Lung (tissue), 12 donors: Measurements from ENCODE around the gene EIF5. TPM values are rescaled to one million over a fixed set of nuclear protein-coding genes. Genes with fewer than 3 reads are reported as not detected.

Source experiments
- ATAC-seq: fragments of 200-7000 bp; cut with Tn5 transposase; one replicate; pipeline ENCODE4 v1.9.1; 2020; ENCODE audit warnings: moderate number of reproducible peaks; ENCODE audit not compliant: insufficient read depth, low FRiP score
- DNase-seq, 3 donors: peaks; one replicate each; pipeline ENCODE4 v3.0.0-alpha.2; 2013 to 2017
- H3K27ac ChIP-seq, 2 donors: one replicate each; pipeline ENCODE4 v1.5.1; 2013; ENCODE audit warnings: mild to moderate bottlenecking in 2 of 2, moderate library complexity in 2 of 2, control low read depth in 1 of 2, inconsistent platforms in 1 of 2, low read depth in 1 of 2, low read length in 1 of 2
- H3K27me3 ChIP-seq, 3 donors: one replicate each; pipeline ENCODE4 v1.5.1; 2013; ENCODE audit warnings: low read length in 2 of 3; ENCODE audit not compliant: control insufficient read depth in 3 of 3, insufficient read depth in 3 of 3
- H3K36me3 ChIP-seq, 4 donors: one replicate each; pipeline ENCODE4 v1.5.1; 2013; ENCODE audit warnings: low read length in 4 of 4, mild to moderate bottlenecking in 1 of 4, moderate library complexity in 1 of 4; ENCODE audit not compliant: control insufficient read depth in 4 of 4, insufficient read depth in 4 of 4
- H3K4me1 ChIP-seq, 5 donors: one replicate each; pipeline ENCODE4 v1.5.1; 2013; ENCODE audit warnings: low read length in 5 of 5, mild to moderate bottlenecking in 2 of 5, moderate library complexity in 1 of 5; ENCODE audit not compliant: control insufficient read depth in 5 of 5, insufficient read depth in 5 of 5
- H3K4me3 ChIP-seq: one replicate; pipeline ENCODE4 v1.5.1; 2013; ENCODE audit warnings: mild to moderate bottlenecking, control low read depth, moderate library complexity
- H3K9ac ChIP-seq, 2 donors: one replicate each; pipeline ENCODE4 v1.5.1; 2013; ENCODE audit warnings: low read length in 2 of 2, control low read depth in 1 of 2; ENCODE audit not compliant: insufficient read depth in 1 of 2
- H3K9me3 ChIP-seq, 4 donors: one replicate each; pipeline ENCODE4 v1.5.1; 2013; ENCODE audit warnings: low read length in 3 of 4, mild to moderate bottlenecking in 1 of 4, moderate library complexity in 1 of 4; ENCODE audit not compliant: control insufficient read depth in 4 of 4, insufficient read depth in 3 of 4
- CTCF ChIP-seq: IDR thresholded peaks from 2 replicates; pipeline ENCODE4 v1.5.1; 2012; ENCODE audit warnings: mild to moderate bottlenecking; ENCODE audit errors: control extremely low read depth, extremely low read depth
- WGBS, 2 donors: extraction: QIAGEN DNeasy Blood & Tissue Kit; methylation state at CpG; one replicate each; pipeline ENCODE4 v1.1.7; 2013; 5-methylcytosine and 5-hydroxymethylcytosine counted together
- polyA plus RNA-seq, 2 donors: library from polyadenylated mRNA; stranded (reverse); fragments of 200-250 nt; gene quantifications; one replicate each; pipeline ENCODE4 v1.2.1, GENCODE V29; 2013
- total RNA-seq, 2 donors: library from RNA; depleted of rRNA in 1 of 2; stranded (reverse); fragments of >200 nt in 1 of 2; gene quantifications; one replicate each; pipeline ENCODE4 v1.2.1, GENCODE V29; 2014 to 2021
- donor health status: control.
- donor health status: control.
- donor health status: Bipolar disorder and iron deficiency.
- donor health status: healthy.
- donor health status: DM: yes; HTN: yes; CAD: no.

The EIF5 gene
- total and polyA plus RNA-seq, 4 donors, result 50.4 to 255 (median 161) TPM

GRCh38 chr14:103360548-103360947 lies 26.5 kb downstream of the EIF5 start:
- no peaks in the 10 kb centered on the region for H3K36me3 ChIP-seq
- TF ChIP-seq CTCF, result no peak
- ATAC-seq, result no peak
- no peaks in the 10 kb centered on the region for H3K4me1 ChIP-seq
- no peaks in the 10 kb centered on the region for H3K27me3 ChIP-seq
- no peak overlapping the region for H3K4me3 ChIP-seq
- H3K9ac ChIP-seq, result no peak overlapping the region
- H3K9me3 ChIP-seq, result peaks cover 0 to 4% (median 2%) of the 10 kb centered on the region in 4 donors
- H3K27ac ChIP-seq, result no peak overlapping the region
- 87 to 90% methylated on average over 7 of the region's 7 CpGs for WGBS, 2 donors
- no peak for DNase-seq

GRCh38 chr14:103361867-103362266 lies 27.8 kb downstream of the EIF5 start:
- DNase-seq (no peak), ATAC-seq (peak; percentile 53)
- peaks cover 0 to 4% (median 2%) of the 10 kb centered on the region in 4 donors for H3K9me3 ChIP-seq
- WGBS, 2 donors, result 57 to 75% methylated on average over 5 of the region's 5 CpGs
- no peak overlapping the region for H3K27ac ChIP-seq
- TF ChIP-seq CTCF, result no peak
- no peaks in the 10 kb centered on the region for H3K27me3 ChIP-seq
- no peak overlapping the region for H3K4me3 ChIP-seq
- H3K4me1 ChIP-seq, result no peaks in the 10 kb centered on the region
- no peak overlapping the region for H3K9ac ChIP-seq
- H3K36me3 ChIP-seq, result no peaks in the 10 kb centered on the region

- no peak for TF ChIP-seq CTCF
- Histone ChIP-seq H3K9ac (no peak overlapping the region), H3K27ac (no peak overlapping the region), H3K27me3 (no peaks in the 10 kb centered on the region), H3K9me3 (peaks cover 0 to 4% (median 2%) of the 10 kb centered on the region in 4 donors), H3K4me1 (no peaks in the 10 kb centered on the region), H3K36me3 (no peaks in the 10 kb centered on the region), H3K4me3 (no peak overlapping the region)
- ATAC-seq, result no peak
- 72 to 87% methylated on average over 1 of the region's 1 CpG for WGBS, 2 donors
- DNase-seq, result no peak
Measured at GRCh38 chr14:103362780-103363179, 28.7 kb downstream of the EIF5 start.

GRCh38 chr14:103366741-103367140 lies 32.7 kb downstream of the EIF5 start:
- 92% methylated on average over 6 of the region's 6 CpGs for WGBS, 2 donors
- peaks cover 0 to 4% (median 2%) of the 10 kb centered on the region in 4 donors for H3K9me3 ChIP-seq
- TF ChIP-seq CTCF, result no peak
- no peaks in the 10 kb centered on the region for H3K27me3 ChIP-seq
- H3K4me3 ChIP-seq, result no peak overlapping the region
- no peak overlapping the region for H3K27ac ChIP-seq
- ATAC-seq, result no peak
- H3K4me1 ChIP-seq, result no peaks in the 10 kb centered on the region
- DNase-seq, result no peak
- H3K36me3 ChIP-seq, result no peaks in the 10 kb centered on the region
- H3K9ac ChIP-seq, result no peak overlapping the region
